ENCODE measurements around the gene AMELY.

The AMELY gene

GRCh38 chrY:6911253-6911881 lies at the start of gene AMELY:
Gene AMELY (minus strand): TSS chrY:6911752. CDS start chrY:6872608, 39,144 bp downstream.
- Histone ChIP-seq H3K36me3 (no peaks in the 10 kb centered on the region), H3K9me3 (ENCODE audit: severe bottlenecking) (no peaks in the 10 kb centered on the region), H3K4me3 (ENCODE audit: low read depth, low read length) (no peak within 1 kb of the TSS), H3K27me3 (ENCODE audit: insufficient read depth, low read depth, severe bottlenecking) (no peaks in the 10 kb centered on the region), H3K27ac (no peak within 1 kb of the TSS)
- TF ChIP-seq CTCF (IDR thresholded peaks at IDR 0.05; ENCODE audit: low read depth, low read length) = no peak
- DNase-seq = no peak

- H3K9me3 ChIP-seq (ENCODE audit: severe bottlenecking) = no peaks in the 10 kb centered on the region
- H3K27ac ChIP-seq = no peak overlapping the region
- no peak overlapping the region for H3K4me3 ChIP-seq (ENCODE audit: low read depth, low read length)
- H3K27me3 ChIP-seq (ENCODE audit: insufficient read depth, low read depth, severe bottlenecking) = no peaks in the 10 kb centered on the region
- no peak for TF ChIP-seq CTCF (IDR thresholded peaks at IDR 0.05; ENCODE audit: low read depth, low read length)
- H3K36me3 ChIP-seq = no peaks in the 10 kb centered on the region
- DNase-seq = no peak
These were observed 38.4 kb upstream of the AMELY start for GRCh38 chrY:6949947-6950346.

DNA sequence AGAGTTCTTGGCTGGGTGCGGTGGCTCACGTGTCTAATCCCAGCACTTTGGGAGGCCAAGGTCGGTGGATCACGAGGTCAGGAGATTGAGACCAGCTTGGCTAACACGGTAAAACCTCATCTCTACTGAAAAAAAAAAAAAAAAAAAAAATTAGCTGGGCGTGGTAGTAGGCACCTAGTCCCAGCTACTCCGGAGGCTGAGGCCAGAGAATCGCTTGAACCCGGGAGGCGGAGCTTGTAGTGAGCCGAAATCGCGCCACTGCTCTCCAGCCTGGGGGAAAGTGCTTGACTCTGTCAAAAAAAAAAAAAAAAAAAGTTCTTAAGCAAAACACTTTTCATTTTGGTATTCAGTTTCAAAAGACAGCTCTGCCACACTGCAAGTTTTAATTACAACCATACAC lies 36.8 kb upstream of the AMELY start:
- Histone ChIP-seq H3K4me3 (ENCODE audit: low read depth, low read length) (no peak overlapping the region), H3K27me3 (ENCODE audit: insufficient read depth, low read depth, severe bottlenecking) (no peaks in the 10 kb centered on the region)
- TF ChIP-seq CTCF (IDR thresholded peaks at IDR 0.05; ENCODE audit: low read depth, low read length) = no peak

DNA sequence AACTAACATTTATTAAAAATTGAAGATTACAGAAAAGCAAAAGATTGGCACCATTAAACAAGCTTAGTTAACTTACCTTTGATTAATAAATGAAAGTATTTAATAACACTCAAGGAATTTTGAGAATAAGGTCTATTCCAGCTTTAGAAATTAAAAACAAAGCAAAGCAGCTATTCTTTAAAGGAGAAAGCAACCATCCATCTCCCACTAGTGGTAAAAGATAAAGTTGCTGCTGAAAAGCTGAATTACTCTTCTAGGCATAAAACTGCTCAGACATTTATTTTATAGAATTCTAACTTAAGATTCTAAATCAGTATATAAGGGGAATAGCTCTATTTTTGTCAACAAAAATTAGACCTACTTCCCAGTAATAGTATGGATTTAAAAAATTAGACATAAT lies 36.1 kb upstream of the AMELY start:
- no peaks in the 10 kb centered on the region for H3K36me3 ChIP-seq
- no peak overlapping the region for H3K27ac ChIP-seq
- H3K4me3 ChIP-seq (ENCODE audit: low read depth, low read length) = no peak overlapping the region
- H3K9me3 ChIP-seq (ENCODE audit: severe bottlenecking) = no peaks in the 10 kb centered on the region
- no peak for TF ChIP-seq CTCF (IDR thresholded peaks at IDR 0.05; ENCODE audit: low read depth, low read length)
- no peak for DNase-seq
- H3K27me3 ChIP-seq (ENCODE audit: insufficient read depth, low read depth, severe bottlenecking) = no peaks in the 10 kb centered on the region

More for the DNA sequence above, 36.8 kb upstream of the AMELY start:
- H3K9me3 ChIP-seq (ENCODE audit: severe bottlenecking) = no peaks in the 10 kb centered on the region
- no peak for DNase-seq
- H3K36me3 ChIP-seq = no peaks in the 10 kb centered on the region
- no peak overlapping the region for H3K27ac ChIP-seq

DNA sequence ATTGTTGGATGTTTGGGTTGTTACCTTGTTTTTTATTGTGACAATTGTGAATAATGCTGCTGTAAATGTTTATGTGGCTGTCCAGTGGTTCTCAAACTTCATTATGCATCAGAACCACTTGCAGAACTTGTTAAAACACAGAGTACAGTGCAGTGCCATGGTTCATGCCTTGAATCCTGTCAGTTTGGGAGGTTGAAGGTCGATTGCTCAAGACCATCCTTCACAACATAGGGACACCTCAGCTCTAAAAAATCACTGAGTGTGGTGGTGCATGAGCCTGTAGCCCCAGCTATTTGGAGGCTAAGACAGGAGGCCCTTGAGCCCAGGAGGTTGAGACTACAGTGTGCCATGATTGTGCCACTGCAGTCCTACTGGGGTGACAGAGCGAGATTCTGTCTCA lies 23.9 kb upstream of the AMELY start:
- Histone ChIP-seq H3K27me3 (ENCODE audit: insufficient read depth, low read depth, severe bottlenecking) (no peaks in the 10 kb centered on the region), H3K27ac (no peak overlapping the region), H3K36me3 (no peaks in the 10 kb centered on the region), H3K4me3 (ENCODE audit: low read depth, low read length) (no peak overlapping the region), H3K9me3 (ENCODE audit: severe bottlenecking) (no peaks in the 10 kb centered on the region)
- DNase-seq = no peak
- TF ChIP-seq CTCF (IDR thresholded peaks at IDR 0.05; ENCODE audit: low read depth, low read length) = no peak

GRCh38 chrY:6931779-6932396 lies 20.3 kb upstream of the AMELY start:
- Histone ChIP-seq H3K9me3 (ENCODE audit: severe bottlenecking) (no peaks in the 10 kb centered on the region), H3K4me3 (ENCODE audit: low read depth, low read length) (no peak overlapping the region), H3K27ac (no peak overlapping the region), H3K27me3 (ENCODE audit: insufficient read depth, low read depth, severe bottlenecking) (no peaks in the 10 kb centered on the region), H3K36me3 (no peaks in the 10 kb centered on the region)
- no peak for TF ChIP-seq CTCF (IDR thresholded peaks at IDR 0.05; ENCODE audit: low read depth, low read length)
- DNase-seq = no peak
